H1 (cell line): ENCODE data around the gene TUT4. TPM values are rescaled to one million over a fixed set of nuclear protein-coding genes. Genes with fewer than 3 reads are reported as not detected.

Experiments used
- ATF2 ChIP-seq: IDR thresholded peaks from 2 replicates; pipeline ENCODE4 v1.6.1; 2012; ENCODE audit warnings: low read length, inconsistent platforms
- ATF3 ChIP-seq: IDR thresholded peaks from 2 replicates; pipeline ENCODE4 v1.6.1; 2011; ENCODE audit warnings: low read depth, mild to moderate bottlenecking, low read length; ENCODE audit not compliant: insufficient read depth
- CHD7 ChIP-seq: fragments of 300-600 bp; sonication (generic); IDR thresholded peaks from 2 replicates; pipeline ENCODE4 v1.7.1; 2012; ENCODE audit warnings: low read length, moderate library complexity, mild to moderate bottlenecking, inconsistent platforms; ENCODE audit not compliant: insufficient replicate concordance
- RAD21 ChIP-seq, 2 experiments: IDR thresholded peaks in 1 of 2; conservative IDR thresholded peaks in 1 of 2; 2 replicates each; pipeline ENCODE4 v1.6.1; 2011; ENCODE audit warnings: low read depth in 2 of 2, low read length in 2 of 2, improper control_type of control experiment in 1 of 2, inconsistent platforms in 1 of 2, mild to moderate bottlenecking in 1 of 2, moderate library complexity in 1 of 2
- ZNF274 ChIP-seq: IDR thresholded peaks from 2 replicates; pipeline ENCODE4 v1.7.0; 2012; ENCODE audit warnings: low read length, borderline replicate concordance; ENCODE audit errors: extremely low read depth
- polyA plus RNA-seq, 7 experiments: library from polyadenylated mRNA; depleted of rRNA in 3 of 7; stranded (reverse) in 5 of 7; unstranded in 2 of 7; fragments of >200 nt in 5 of 7; fragments of 200-250 nt in 2 of 7; gene quantifications; 1 replicate in 5 of 7; 2 replicates in 1 of 7; 4 replicates in 1 of 7; pipeline versions ENCODE4 v1.2.1 to v1.2.3, GENCODE V29; 2011 to 2013; ENCODE audit warnings: missing spikeins in 2 of 7, mixed read lengths in 2 of 7
- total RNA-seq: library from RNA; stranded (reverse); fragmentation: NEBNext Ultra II Directional; extraction: Animal tissue kit (Norgen Biotek cat#: 25700); gene quantifications from 2 replicates; pipeline ENCODE4 v1.2.1, GENCODE V29; 2021

TUT4 gene
- total and polyA plus RNA-seq, 2 of the 8 experiments (the other 6 are each of a cell fraction or from before 2014, with no cell fraction given) = 54.5 to 63.3 TPM

GRCh38 chr1:52444463-52444862, 108.4 kb downstream of the TUT4 start (continued):
- TF ChIP-seq CHD7 = no peak
- no peak for TF ChIP-seq ZNF274
- no peak for TF ChIP-seq RAD21 (IDR thresholded peaks at IDR 0.05 in 1 of 2, conservative IDR thresholded peaks at IDR 0.05 in 1 of 2; ENCODE audit: low read depth in 2 of 2, low read length in 2 of 2)
- TF ChIP-seq ATF2 = no peak
- TF ChIP-seq ATF3 = no peak
